Stimulated activated CD8-positive, alpha-beta memory T cell treated with anti-CD3 and anti-CD28 coated beads, Interleukin-7, amount 100 ng/mL, for 4 hours (primary cell): ENCODE measurements around the gene SLC35G2.
"Not testable (repeated sequence)": the region's sequence is repeated elsewhere in the genome, so short reads cannot be mapped to it uniquely, and the experiment has no call there.

Source experiments
- DNase-seq, 2 donors: peaks; one replicate each; pipeline ENCODE4 v3.0.0-alpha.2; 2020; ENCODE audit warnings: low read depth in 2 of 2

SLC35G2 gene

GRCh38 chr3:136818769-136819391, at the start of gene SLC35G2:
SLC35G2 (plus strand) TSS chr3:136819126; CDS start chr3:136854461, 35,335 bp downstream.
- peak in 1 of 2 donors; percentile 35 for DNase-seq

GRCh38 chr3:136772709-136773108, 46.2 kb upstream of the SLC35G2 start:
- no peak for DNase-seq

GRCh38 chr3:136778865-136779264, 40.1 kb upstream of the SLC35G2 start:
- no peak for DNase-seq

GRCh38 chr3:136780741-136781140, 38.2 kb upstream of the SLC35G2 start:
- no peak for DNase-seq

GRCh38 chr3:136783708-136784191, 35.2 kb upstream of the SLC35G2 start:
- DNase-seq, result no peak

GRCh38 chr3:136787349-136787748, 31.6 kb upstream of the SLC35G2 start:
- DNase-seq, result peak; percentile 2 to 8

GRCh38 chr3:136788154-136788553, 30.8 kb upstream of the SLC35G2 start:
- DNase-seq, result no peak

GRCh38 chr3:136789976-136790375, 28.9 kb upstream of the SLC35G2 start:
- DNase-seq, result no peak

GRCh38 chr3:136790786-136791185, 28.1 kb upstream of the SLC35G2 start:
- no peak for DNase-seq

- DNase-seq, result no peak
Measured at GRCh38 chr3:136792556-136793330, 26.2 kb upstream of the SLC35G2 start.

GRCh38 chr3:136801146-136801545, 17.8 kb upstream of the SLC35G2 start:
- not testable (repeated sequence) for DNase-seq

- DNase-seq, result no peak
Measured at GRCh38 chr3:136802481-136802996, 16.4 kb upstream of the SLC35G2 start.

- no peak for DNase-seq
Measured at GRCh38 chr3:136804141-136804540, 14.8 kb upstream of the SLC35G2 start.

- DNase-seq, result no peak
Measured at GRCh38 chr3:136804813-136805212, 14.1 kb upstream of the SLC35G2 start.

GRCh38 chr3:136805795-136806194, 13.1 kb upstream of the SLC35G2 start:
- no peak for DNase-seq

- DNase-seq, result no peak
Measured at GRCh38 chr3:136811701-136812100, 7.2 kb upstream of the SLC35G2 start.

- no peak for DNase-seq
Measured at GRCh38 chr3:136817448-136817847, 1.5 kb upstream of the SLC35G2 start.

- peak in 1 of 2 donors; percentile 15 for DNase-seq
Measured at GRCh38 chr3:136818191-136818768, 646 bp upstream of the SLC35G2 start.

- no peak for DNase-seq
Measured at GRCh38 chr3:136819392-136819730, 435 bp downstream of the SLC35G2 start.

GRCh38 chr3:136819731-136820679, 1.1 kb downstream of the SLC35G2 start:
- no peak for DNase-seq

GRCh38 chr3:136831461-136831860, 12.5 kb downstream of the SLC35G2 start:
- no peak for DNase-seq
